Measurements from ENCODE around the gene PLEKHA7. TPM values are rescaled to one million over a fixed set of nuclear protein-coding genes. Genes with fewer than 3 reads are reported as not detected.

The PLEKHA7 gene
- total RNA-seq, 2 donors from 2014 or later = 17.5 to 21.9 TPM

DNA sequence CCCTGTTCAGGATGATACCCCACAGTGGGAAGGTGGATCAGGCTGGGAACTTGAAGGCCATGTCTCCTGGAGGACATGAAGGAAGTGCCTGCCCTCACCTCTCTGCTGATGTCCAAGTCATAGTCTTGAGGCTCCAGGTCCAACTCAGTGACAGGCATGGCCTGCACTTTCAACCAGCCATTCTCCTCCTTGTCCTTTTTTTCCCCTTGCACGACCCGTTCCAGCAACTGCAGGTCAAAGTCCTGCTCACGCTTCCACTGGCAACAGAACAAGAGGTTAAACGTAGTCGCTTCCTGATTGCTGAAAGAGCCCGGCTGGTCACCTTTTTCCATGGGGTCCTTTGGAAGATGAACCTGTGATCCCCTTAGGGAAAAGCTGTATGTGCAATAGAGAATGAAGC, 228.1 kb downstream of the PLEKHA7 start:
- Mint-ChIP-seq H3K4me3 (no peak overlapping the region), H3K27ac (no peak overlapping the region), H3K4me1 (peaks cover 22% of the 10 kb centered on the region), H3K36me3 (ENCODE audit: low read depth) (no peaks in the 10 kb centered on the region), H3K9me3 (no peaks in the 10 kb centered on the region), H3K27me3 (ENCODE audit: insufficient read depth) (no peaks in the 10 kb centered on the region)
- TF ChIP-seq, protein P1, sequence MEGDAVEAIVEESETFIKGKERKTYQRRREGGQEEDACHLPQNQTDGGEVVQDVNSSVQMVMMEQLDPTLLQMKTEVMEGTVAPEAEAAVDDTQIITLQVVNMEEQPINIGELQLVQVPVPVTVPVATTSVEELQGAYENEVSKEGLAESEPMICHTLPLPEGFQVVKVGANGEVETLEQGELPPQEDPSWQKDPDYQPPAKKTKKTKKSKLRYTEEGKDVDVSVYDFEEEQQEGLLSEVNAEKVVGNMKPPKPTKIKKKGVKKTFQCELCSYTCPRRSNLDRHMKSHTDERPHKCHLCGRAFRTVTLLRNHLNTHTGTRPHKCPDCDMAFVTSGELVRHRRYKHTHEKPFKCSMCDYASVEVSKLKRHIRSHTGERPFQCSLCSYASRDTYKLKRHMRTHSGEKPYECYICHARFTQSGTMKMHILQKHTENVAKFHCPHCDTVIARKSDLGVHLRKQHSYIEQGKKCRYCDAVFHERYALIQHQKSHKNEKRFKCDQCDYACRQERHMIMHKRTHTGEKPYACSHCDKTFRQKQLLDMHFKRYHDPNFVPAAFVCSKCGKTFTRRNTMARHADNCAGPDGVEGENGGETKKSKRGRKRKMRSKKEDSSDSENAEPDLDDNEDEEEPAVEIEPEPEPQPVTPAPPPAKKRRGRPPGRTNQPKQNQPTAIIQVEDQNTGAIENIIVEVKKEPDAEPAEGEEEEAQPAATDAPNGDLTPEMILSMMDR (conservative IDR thresholded peaks at IDR 0.05) = no peak
- H3K4me3 ChIP-seq (ENCODE audit: low read length) = no peak overlapping the region
- no peaks in the 10 kb centered on the region for H3K9me3 ChIP-seq (ENCODE audit: control insufficient read depth, low read length)
- no peak overlapping the region for H3K9ac ChIP-seq (ENCODE audit: extremely low read depth, low read length, poor library complexity, severe bottlenecking)
- peaks cover 18% of the 10 kb centered on the region for H3K4me1 ChIP-seq (ENCODE audit: control insufficient read depth, insufficient read depth, low read length)
- peak; percentile 34 for DNase-seq
- 88 to 94% methylated on average over 6 of the region's 6 CpGs for WGBS, 2 experiments (ENCODE audit: insufficient coverage in 1 of 2, insufficient read length in 1 of 2)
- no peaks in the 10 kb centered on the region for H3K27me3 ChIP-seq (ENCODE audit: control insufficient read depth, insufficient read depth, low read length, poor library complexity, severe bottlenecking)
- no peak overlapping the region for H3K27ac ChIP-seq (ENCODE audit: low read depth, low read length)
- peaks cover 17% of the 10 kb centered on the region for H3K36me3 ChIP-seq (ENCODE audit: control insufficient read depth, insufficient read depth, low read length)

DNA sequence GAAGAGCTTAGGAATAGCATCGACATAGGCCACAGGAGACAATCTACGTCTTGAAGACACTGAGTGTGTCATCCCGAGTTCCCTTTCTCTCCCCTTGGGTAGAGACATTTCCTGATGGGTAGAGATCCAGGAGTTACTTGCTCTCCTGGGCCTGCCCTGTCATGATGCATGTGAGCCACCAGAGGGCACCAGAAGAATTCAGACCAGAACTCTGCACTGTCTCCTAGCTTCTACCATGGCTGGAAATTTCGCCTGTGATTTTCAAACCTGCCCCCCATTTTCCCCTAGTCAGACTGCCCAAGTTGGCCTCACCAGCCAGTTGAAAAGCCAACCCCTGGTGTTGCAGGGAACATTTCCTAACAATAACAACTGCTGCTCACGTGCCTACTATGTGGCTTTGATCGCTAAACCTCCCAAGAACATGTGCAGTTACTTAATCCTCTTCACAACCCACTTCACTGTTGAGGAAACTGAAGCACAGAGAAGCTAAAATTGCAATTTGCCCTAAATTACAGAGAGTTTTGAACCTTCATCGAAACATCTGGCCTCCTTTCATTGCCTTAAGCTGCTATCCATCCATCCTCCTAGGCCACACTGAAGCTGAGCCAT, 228.6 kb downstream of the PLEKHA7 start:
- H3K9me3 ChIP-seq (ENCODE audit: control insufficient read depth, low read length) = no peaks in the 10 kb centered on the region
- no peaks in the 10 kb centered on the region for H3K36me3 Mint-ChIP-seq (ENCODE audit: low read depth)
- no peak overlapping the region for H3K4me3 ChIP-seq (ENCODE audit: low read length)
- no peaks in the 10 kb centered on the region for H3K9me3 Mint-ChIP-seq
- no peaks in the 10 kb centered on the region for H3K27me3 Mint-ChIP-seq (ENCODE audit: insufficient read depth)
- no peak overlapping the region for H3K27ac Mint-ChIP-seq
- TF ChIP-seq, protein P1 (conservative IDR thresholded peaks at IDR 0.05) = peak; percentile 93
- H3K27ac ChIP-seq (ENCODE audit: low read depth, low read length) = no peak overlapping the region
- H3K9ac ChIP-seq (ENCODE audit: extremely low read depth, low read length, poor library complexity, severe bottlenecking) = no peak overlapping the region
- DNase-seq = peak; percentile 91
- peaks cover 22% of the 10 kb centered on the region for H3K4me1 Mint-ChIP-seq
- H3K4me1 ChIP-seq (ENCODE audit: control insufficient read depth, insufficient read depth, low read length) = peaks cover 18% of the 10 kb centered on the region
- peaks cover 17% of the 10 kb centered on the region for H3K36me3 ChIP-seq (ENCODE audit: control insufficient read depth, insufficient read depth, low read length)
- no peak overlapping the region for H3K4me3 Mint-ChIP-seq
- WGBS, 2 experiments (ENCODE audit: insufficient coverage in 1 of 2, insufficient read length in 1 of 2) = 69 to 70% methylated on average over 6 to 7 of the region's 7 CpGs
- H3K27me3 ChIP-seq (ENCODE audit: control insufficient read depth, insufficient read depth, low read length, poor library complexity, severe bottlenecking) = no peaks in the 10 kb centered on the region

DNA sequence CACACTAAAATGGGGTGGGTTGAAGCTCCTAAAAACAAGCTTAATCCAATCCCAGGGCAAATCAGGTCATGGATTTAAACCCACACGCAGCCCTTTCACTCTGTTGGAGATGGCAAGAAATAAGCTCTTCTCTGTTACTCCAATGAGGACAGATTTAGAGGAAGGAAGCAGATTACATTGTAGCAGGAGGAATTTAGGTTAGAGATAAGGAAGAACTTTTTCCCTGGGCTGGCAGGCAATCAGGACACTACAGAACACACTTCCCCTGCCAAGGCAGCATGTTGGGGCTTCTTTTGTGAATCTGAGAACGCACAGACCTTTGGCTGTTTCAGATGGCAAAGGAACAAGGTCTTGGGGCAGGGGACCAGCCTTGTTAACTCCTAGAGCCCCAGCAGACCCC, 229.5 kb downstream of the PLEKHA7 start:
- Mint-ChIP-seq H3K36me3 (ENCODE audit: low read depth) (no peaks in the 10 kb centered on the region), H3K9me3 (no peaks in the 10 kb centered on the region), H3K27me3 (ENCODE audit: insufficient read depth) (no peaks in the 10 kb centered on the region), H3K4me3 (no peak overlapping the region), H3K27ac (no peak overlapping the region), H3K4me1 (peaks cover 22% of the 10 kb centered on the region)
- Histone ChIP-seq H3K4me1 (ENCODE audit: control insufficient read depth, insufficient read depth, low read length) (peaks cover 18% of the 10 kb centered on the region), H3K27me3 (ENCODE audit: control insufficient read depth, insufficient read depth, low read length, poor library complexity, severe bottlenecking) (no peaks in the 10 kb centered on the region), H3K4me3 (ENCODE audit: low read length) (no peak overlapping the region), H3K27ac (ENCODE audit: low read depth, low read length) (no peak overlapping the region), H3K36me3 (ENCODE audit: control insufficient read depth, insufficient read depth, low read length) (peaks cover 10% of the 10 kb centered on the region), H3K9me3 (ENCODE audit: control insufficient read depth, low read length) (no peaks in the 10 kb centered on the region), H3K9ac (ENCODE audit: extremely low read depth, low read length, poor library complexity, severe bottlenecking) (no peak overlapping the region)
- TF ChIP-seq, protein P1 (conservative IDR thresholded peaks at IDR 0.05) = no peak
- WGBS, 2 experiments (ENCODE audit: insufficient coverage in 1 of 2, insufficient read length in 1 of 2) = 80 to 93% methylated on average over 1 to 2 of the region's 2 CpGs
- peak; percentile 26 for DNase-seq
